Left lung (tissue), 10 donors: ENCODE data around the gene NUP37. TPM values are rescaled to one million over a fixed set of nuclear protein-coding genes. Genes with fewer than 3 reads are reported as not detected.
"Not testable (repeated sequence)": the region's sequence is repeated elsewhere in the genome, so short reads cannot be mapped to it uniquely, and the experiment has no call there.

Experiments used
- ATAC-seq: fragments of 200-7000 bp; cut with Tn5 transposase; one replicate; pipeline ENCODE4 v1.9.1; 2020; ENCODE audit warnings: moderate library complexity
- DNase-seq, 4 donors: peaks; one replicate each; pipeline ENCODE4 v3.0.0-alpha.2; 2013 to 2020
- H3K27ac ChIP-seq, 2 donors: fragments of 200-600 bp; sonication (generic) in 1 of 2; one replicate each; pipeline versions ENCODE4 v1.5.0 to v1.8.0; 2020 to 2021
- H3K27me3 ChIP-seq, 2 donors: fragments of 200-600 bp; sonication (generic) in 1 of 2; one replicate each; pipeline versions ENCODE4 v1.5.0 to v1.8.0; 2020 to 2021
- H3K36me3 ChIP-seq, 2 donors: fragments of 200-600 bp; sonication (generic) in 1 of 2; one replicate each; pipeline versions ENCODE4 v1.5.0 to v1.8.0; 2020 to 2021
- H3K4me1 ChIP-seq, 2 donors: fragments of 200-600 bp; one replicate each; pipeline ENCODE4 v1.8.0; 2021
- H3K4me3 ChIP-seq, 2 donors: fragments of 200-600 bp; sonication (generic) in 1 of 2; one replicate each; pipeline versions ENCODE4 v1.5.0 to v1.8.0; 2020 to 2021; ENCODE audit warnings: mild to moderate bottlenecking in 1 of 2
- H3K9me3 ChIP-seq, 2 donors: fragments of 200-600 bp; sonication (generic) in 1 of 2; one replicate each; pipeline versions ENCODE4 v1.5.0 to v1.8.0; 2020 to 2021
- intact Hi-C, 2 donors: fragments of 100-400 bp; cut with DNase I; formaldehyde crosslinking; loops; one replicate each; pipeline versions ENCODE4 v1.11.2 to v1.14.2; 2022
- polyA plus RNA-seq, 6 donors: library from polyadenylated mRNA; unstranded; fragments of 120-200 nt; gene quantifications; one replicate each; pipeline ENCODE4 v1.2.1, GENCODE V29; 2013; ENCODE audit not compliant: insufficient read length in 6 of 6
- total RNA-seq, 2 donors: library from RNA; stranded (reverse); fragmentation: NEBNext Ultra II Directional; extraction: Animal tissue kit (Norgen Biotek cat#: 25700); gene quantifications; one replicate each; pipeline ENCODE4 v1.2.1, GENCODE V29; 2021
- TF ChIP-seq, protein P1 (sequence below), 2 donors: fragments of 200-600 bp; sonication (generic) in 1 of 2; IDR thresholded peaks; one replicate each; pipeline versions ENCODE4 v1.5.0 to v1.8.0; 2021; ENCODE audit warnings: antibody characterized with exemption in 2 of 2
- donor health status: DM: no; HTN: yes; CAD: no.
- donor health status: DM: no; HTN: no; CAD: no.

Gene NUP37
- total and polyA plus RNA-seq, 8 donors, result 22.7 to 38.7 (median 32.6) TPM

DNA sequence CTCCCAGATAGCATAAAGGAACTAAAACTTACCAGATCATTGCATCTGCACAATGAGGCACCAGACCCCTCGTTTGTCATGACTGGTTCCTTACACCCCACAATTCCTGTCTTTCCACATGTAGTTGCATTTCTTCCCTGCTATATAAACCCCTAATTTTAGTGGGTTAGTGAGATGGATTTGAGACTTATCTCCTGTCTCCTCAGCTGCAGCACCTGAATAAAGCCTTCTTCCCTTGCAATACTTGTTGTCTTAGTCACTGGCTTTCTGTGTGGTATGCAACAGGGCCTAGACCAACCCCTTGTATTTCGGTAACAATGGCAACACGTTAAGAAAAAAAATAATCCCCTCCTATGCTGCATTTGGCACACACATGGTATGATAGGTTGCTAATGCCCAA is 13.0 kb downstream of the NUP37 start:
- H3K36me3 ChIP-seq, result peaks cover 0 to 76% of the 10 kb centered on the region in 2 donors
- no peak overlapping the region for H3K27ac ChIP-seq
- TF ChIP-seq, protein P1, sequence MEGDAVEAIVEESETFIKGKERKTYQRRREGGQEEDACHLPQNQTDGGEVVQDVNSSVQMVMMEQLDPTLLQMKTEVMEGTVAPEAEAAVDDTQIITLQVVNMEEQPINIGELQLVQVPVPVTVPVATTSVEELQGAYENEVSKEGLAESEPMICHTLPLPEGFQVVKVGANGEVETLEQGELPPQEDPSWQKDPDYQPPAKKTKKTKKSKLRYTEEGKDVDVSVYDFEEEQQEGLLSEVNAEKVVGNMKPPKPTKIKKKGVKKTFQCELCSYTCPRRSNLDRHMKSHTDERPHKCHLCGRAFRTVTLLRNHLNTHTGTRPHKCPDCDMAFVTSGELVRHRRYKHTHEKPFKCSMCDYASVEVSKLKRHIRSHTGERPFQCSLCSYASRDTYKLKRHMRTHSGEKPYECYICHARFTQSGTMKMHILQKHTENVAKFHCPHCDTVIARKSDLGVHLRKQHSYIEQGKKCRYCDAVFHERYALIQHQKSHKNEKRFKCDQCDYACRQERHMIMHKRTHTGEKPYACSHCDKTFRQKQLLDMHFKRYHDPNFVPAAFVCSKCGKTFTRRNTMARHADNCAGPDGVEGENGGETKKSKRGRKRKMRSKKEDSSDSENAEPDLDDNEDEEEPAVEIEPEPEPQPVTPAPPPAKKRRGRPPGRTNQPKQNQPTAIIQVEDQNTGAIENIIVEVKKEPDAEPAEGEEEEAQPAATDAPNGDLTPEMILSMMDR (IDR thresholded peaks at IDR 0.05), result no peak
- H3K27me3 ChIP-seq, result no peaks in the 10 kb centered on the region
- DNase-seq (no peak), ATAC-seq (no peak)
- peaks cover 0 to 6% of the 10 kb centered on the region in 2 donors for H3K9me3 ChIP-seq
- H3K4me3 ChIP-seq, result no peak overlapping the region
- intact Hi-C loops, result no loop called here
- H3K4me1 ChIP-seq, result no peaks in the 10 kb centered on the region

DNA sequence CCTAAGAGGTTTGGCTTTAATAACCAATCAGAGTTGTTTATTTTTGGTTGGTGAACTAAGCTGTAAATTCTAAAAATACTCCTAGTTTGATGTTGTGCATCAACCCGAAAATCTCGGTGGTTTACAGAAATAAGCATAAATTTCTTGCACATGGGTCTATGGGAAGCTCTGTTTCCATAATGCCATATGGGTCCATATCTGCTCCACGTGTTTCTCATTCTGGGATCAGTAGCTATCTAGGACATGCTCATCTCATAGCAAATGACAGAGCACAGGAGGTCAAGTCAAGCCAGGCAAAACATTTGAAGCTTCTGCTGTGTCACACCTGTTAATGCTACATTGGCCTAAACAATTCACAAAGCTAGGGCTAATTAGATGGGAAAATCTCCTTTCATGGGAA is 23.1 kb downstream of the NUP37 start:
- Histone ChIP-seq H3K9me3 (no peaks in the 10 kb centered on the region), H3K27me3 (no peaks in the 10 kb centered on the region), H3K36me3 (peaks cover 0 to 36% of the 10 kb centered on the region in 2 donors), H3K27ac (no peak overlapping the region), H3K4me3 (no peak overlapping the region), H3K4me1 (no peaks in the 10 kb centered on the region)
- DNase-seq (no peak), ATAC-seq (no peak)
- TF ChIP-seq, protein P1 (IDR thresholded peaks at IDR 0.05), result no peak
- intact Hi-C loops, result no loop called here

DNA sequence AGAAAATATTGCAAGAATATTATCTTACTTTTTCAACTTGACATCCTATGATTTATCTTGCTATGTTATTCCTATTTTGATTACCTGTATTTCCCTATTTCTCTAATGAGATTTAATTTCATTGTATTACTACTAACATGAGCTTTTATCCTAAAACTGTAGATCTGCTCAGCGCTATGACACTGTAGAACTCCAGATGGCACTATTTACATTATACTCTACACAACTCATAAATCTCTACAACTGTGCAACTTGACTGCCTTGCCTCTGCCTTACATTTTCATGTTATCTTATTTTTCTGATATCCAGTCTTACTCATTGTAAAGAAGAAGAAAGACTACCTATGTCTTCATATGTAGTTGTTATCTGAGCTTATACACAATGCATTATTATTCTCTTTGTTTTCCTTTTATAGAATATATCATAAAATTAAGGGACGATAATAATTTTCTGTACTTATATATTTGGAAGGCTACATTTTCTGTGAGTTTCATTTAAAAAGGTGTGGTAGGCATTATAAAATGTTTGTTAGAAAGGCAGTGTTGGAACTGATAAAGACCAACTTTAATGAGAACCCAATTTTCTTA is 24.1 kb downstream of the NUP37 start:
- TF ChIP-seq, protein P1 (IDR thresholded peaks at IDR 0.05), result peak in 1 of 2 donors; percentile 15
- H3K27ac ChIP-seq, result no peak overlapping the region
- no peaks in the 10 kb centered on the region for H3K9me3 ChIP-seq
- H3K4me3 ChIP-seq, result no peak overlapping the region
- DNase-seq, result peak in 1 of 4 donors; percentile 37
- ATAC-seq, result peak; percentile 66
- intact Hi-C loops, result no loop called here
- H3K36me3 ChIP-seq, result peaks cover 0 to 36% of the 10 kb centered on the region in 2 donors
- no peaks in the 10 kb centered on the region for H3K4me1 ChIP-seq
- H3K27me3 ChIP-seq, result no peaks in the 10 kb centered on the region

DNA sequence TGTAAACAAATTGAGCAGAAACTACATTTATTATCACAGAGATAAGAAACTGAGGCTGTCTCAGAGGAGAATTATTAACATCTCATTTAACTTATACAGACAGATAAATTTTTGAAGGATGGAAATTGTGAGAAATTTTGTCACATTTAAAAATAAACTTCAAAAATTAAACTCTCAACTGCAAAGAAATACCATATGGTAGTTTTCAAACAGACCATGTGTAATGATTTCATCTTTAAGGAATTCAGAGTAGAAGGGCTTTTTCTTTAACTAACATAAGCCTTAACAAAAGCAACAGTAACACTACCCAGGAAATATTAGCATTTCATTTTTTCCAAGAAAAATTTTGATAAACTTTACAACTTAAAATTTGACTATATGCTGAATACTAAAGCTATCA is 26.6 kb downstream of the NUP37 start:
- H3K27me3 ChIP-seq, result no peaks in the 10 kb centered on the region
- H3K36me3 ChIP-seq, result peaks cover 0 to 23% of the 10 kb centered on the region in 2 donors
- H3K4me3 ChIP-seq, result no peak overlapping the region
- no peak for DNase-seq
- TF ChIP-seq, protein P1 (IDR thresholded peaks at IDR 0.05), result no peak
- no peaks in the 10 kb centered on the region for H3K4me1 ChIP-seq
- peaks cover 0 to 3% of the 10 kb centered on the region in 2 donors for H3K9me3 ChIP-seq
- peak overlapping the region in 1 of 2 donors; percentile 34 for H3K27ac ChIP-seq
- intact Hi-C loops, result no loop called here
- ATAC-seq, result no peak

DNA sequence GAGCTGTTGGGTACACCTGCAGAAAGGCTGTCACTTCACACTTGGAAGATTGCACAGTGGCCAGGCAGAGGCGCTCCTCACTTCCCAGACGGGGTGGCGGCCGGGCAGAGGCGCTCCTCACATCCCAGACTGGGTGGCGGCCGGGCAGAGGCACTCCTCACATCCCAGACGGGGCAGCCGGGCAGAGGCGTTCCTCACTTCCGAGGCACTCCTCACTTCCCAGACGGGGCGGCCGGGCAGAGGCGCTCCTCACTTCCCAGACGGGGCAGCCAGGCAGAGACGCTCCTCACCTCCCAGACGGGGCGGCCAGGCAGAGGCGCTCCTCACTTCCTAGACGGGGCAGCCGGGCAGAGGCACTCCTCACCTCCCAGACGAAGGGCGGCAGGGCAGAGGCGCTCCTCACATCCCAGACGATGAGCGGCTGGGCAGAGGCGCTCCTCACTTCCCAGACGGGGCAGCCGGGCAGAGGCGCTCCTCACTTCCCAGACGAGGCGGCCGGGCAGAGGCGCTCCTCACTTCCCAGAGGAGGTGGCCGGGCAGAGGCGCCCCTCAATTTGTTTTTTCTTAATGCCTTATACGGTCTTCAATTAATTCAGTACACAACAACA is 30.6 kb downstream of the NUP37 start:
- H3K4me1 ChIP-seq, H3K4me3 ChIP-seq, DNase-seq, ATAC-seq, H3K27me3 ChIP-seq, intact Hi-C loops, H3K27ac ChIP-seq, H3K9me3 ChIP-seq: not testable (repeated sequence)
- peaks cover 0 to 22% of the 10 kb centered on the region in 2 donors for H3K36me3 ChIP-seq
